ENCODE measurements around the gene GLIS1. TPM values are rescaled to one million over a fixed set of nuclear protein-coding genes. Genes with fewer than 3 reads are reported as not detected.

GLIS1 gene
- total RNA-seq, 1 experiment from 2014 or later = 1.7 TPM

- Histone ChIP-seq H3K27me3 (ENCODE audit: low read length) (no peaks in the 10 kb centered on the region), H3K9ac (ENCODE audit: low read length) (no peak overlapping the region), H3K4me1 (ENCODE audit: insufficient read depth, low read length) (no peaks in the 10 kb centered on the region), H3K9me3 (ENCODE audit: low read length) (no peaks in the 10 kb centered on the region), H3K27ac (ENCODE audit: low read length) (no peak overlapping the region), H4K20me1 (ENCODE audit: low read length) (no peaks in the 10 kb centered on the region), H3K36me3 (ENCODE audit: low read depth, low read length) (no peaks in the 10 kb centered on the region), H3F3A (ENCODE audit: low read length, unreplicated experiment) (no peaks in the 10 kb centered on the region), H3K4me2 (ENCODE audit: low read length) (no peak overlapping the region), H3K4me3 (ENCODE audit: low read length) (no peak overlapping the region), H2AFZ (ENCODE audit: low read length) (no peak overlapping the region), H3K9me2 (replicated peaks; ENCODE audit: low read length) (no peaks in the 10 kb centered on the region), H3K79me2 (ENCODE audit: low read length) (no peaks in the 10 kb centered on the region)
- CTCF ChIA-PET = no interaction called here
- DNase-seq (no peak), ATAC-seq (no peak)
- TF ChIP-seq EZH2 (IDR thresholded peaks at IDR 0.05; ENCODE audit: low read length, unreplicated experiment) (no peak), EZH2phosphoT487 (IDR thresholded peaks at IDR 0.05; ENCODE audit: borderline replicate concordance, low read length) (no peak), CTCF (conservative IDR thresholded peaks at IDR 0.05; ENCODE audit: low read depth, low read length) (no peak)
- no TSS peak for BruUV-seq (replicated peaks)
- POLR2A ChIA-PET (ENCODE audit: unreplicated experiment) = interaction anchor here (0.7 kb wide), 1 partner anchor 736 kb away, joined by 5 read pairs; the partner anchor contains the start of genes CYB5RL and MRPL37
- intact Hi-C loops (cut with micrococcal nuclease) = no loop called here
Observed at GRCh38 chr1:53463961-53464899, 274.7 kb downstream of the GLIS1 start.

DNA sequence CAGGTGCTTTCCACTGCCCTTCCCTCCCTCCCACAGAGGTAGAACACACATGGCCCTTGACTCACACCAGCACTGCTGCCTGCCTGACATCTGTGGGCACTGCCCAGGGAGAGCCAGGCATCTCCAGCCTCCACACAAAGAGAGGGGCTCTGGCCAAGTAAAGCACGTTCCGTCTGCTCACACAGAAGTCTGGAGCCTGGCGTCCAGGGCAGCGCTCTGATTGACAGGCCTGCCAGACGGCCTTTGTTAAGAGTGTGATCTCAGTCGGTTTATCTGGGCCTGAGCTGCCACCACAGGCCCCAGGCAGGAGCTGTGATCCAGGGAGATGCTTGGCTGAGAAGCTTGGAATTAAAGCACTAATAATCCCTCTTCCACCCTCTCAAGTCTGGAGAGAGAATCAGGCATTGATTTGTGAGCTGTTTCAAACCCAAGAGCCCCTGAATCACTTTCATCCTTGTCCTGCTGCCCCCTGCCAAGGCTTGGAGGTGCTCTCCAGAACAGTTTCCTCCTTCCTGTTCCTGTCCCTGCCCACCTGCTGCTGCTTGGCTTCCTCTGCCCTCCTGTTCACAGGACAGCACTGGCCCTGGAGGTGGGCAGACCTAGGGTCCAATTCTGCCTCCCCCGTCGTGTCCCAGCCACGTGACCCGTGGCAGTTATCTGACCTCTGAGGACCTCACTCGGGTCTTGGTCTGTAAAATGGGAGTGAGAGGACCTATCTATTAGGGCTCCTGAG, 276.0 kb downstream of the GLIS1 start:
- H3K36me3 ChIP-seq (ENCODE audit: low read depth, low read length) = no peaks in the 10 kb centered on the region
- ATAC-seq (peak; percentile 42), DNase-seq (no peak)
- POLR2A ChIA-PET (ENCODE audit: unreplicated experiment) = no interaction called here
- no peak overlapping the region for H3K9ac ChIP-seq (ENCODE audit: low read length)
- intact Hi-C loops (cut with micrococcal nuclease) = no loop called here
- H3K27me3 ChIP-seq (ENCODE audit: low read length) = no peaks in the 10 kb centered on the region
- H3K27ac ChIP-seq (ENCODE audit: low read length) = no peak overlapping the region
- BruUV-seq (replicated peaks) = no TSS peak
- no peak overlapping the region for H3K4me3 ChIP-seq (ENCODE audit: low read length)
- no peaks in the 10 kb centered on the region for H4K20me1 ChIP-seq (ENCODE audit: low read length)
- TF ChIP-seq CTCF (conservative IDR thresholded peaks at IDR 0.05; ENCODE audit: low read depth, low read length) = no peak
- TF ChIP-seq EZH2 (IDR thresholded peaks at IDR 0.05; ENCODE audit: low read length, unreplicated experiment) = no peak
- TF ChIP-seq EZH2phosphoT487 (IDR thresholded peaks at IDR 0.05; ENCODE audit: borderline replicate concordance, low read length) = no peak
- no peaks in the 10 kb centered on the region for H3K9me3 ChIP-seq (ENCODE audit: low read length)
- no peak overlapping the region for H3K4me2 ChIP-seq (ENCODE audit: low read length)
- H3K79me2 ChIP-seq (ENCODE audit: low read length) = no peaks in the 10 kb centered on the region
- H3K9me2 ChIP-seq (replicated peaks; ENCODE audit: low read length) = no peaks in the 10 kb centered on the region
- no peak overlapping the region for H2AFZ ChIP-seq (ENCODE audit: low read length)
- no peaks in the 10 kb centered on the region for H3F3A ChIP-seq (ENCODE audit: low read length, unreplicated experiment)
- CTCF ChIA-PET = no interaction called here
- H3K4me1 ChIP-seq (ENCODE audit: insufficient read depth, low read length) = no peaks in the 10 kb centered on the region
